NCI-H146 treated with DMSO at 0.1 percent for 48 hours (cell line): ENCODE results near the gene C13orf42.

ENCODE experiments used
- DNase-seq: peaks from one replicate; lab custom pipeline; 2025; ENCODE audit not compliant: unreplicated experiment; lab: John Stamatoyannopoulos, UW

C13orf42 gene

DNA sequence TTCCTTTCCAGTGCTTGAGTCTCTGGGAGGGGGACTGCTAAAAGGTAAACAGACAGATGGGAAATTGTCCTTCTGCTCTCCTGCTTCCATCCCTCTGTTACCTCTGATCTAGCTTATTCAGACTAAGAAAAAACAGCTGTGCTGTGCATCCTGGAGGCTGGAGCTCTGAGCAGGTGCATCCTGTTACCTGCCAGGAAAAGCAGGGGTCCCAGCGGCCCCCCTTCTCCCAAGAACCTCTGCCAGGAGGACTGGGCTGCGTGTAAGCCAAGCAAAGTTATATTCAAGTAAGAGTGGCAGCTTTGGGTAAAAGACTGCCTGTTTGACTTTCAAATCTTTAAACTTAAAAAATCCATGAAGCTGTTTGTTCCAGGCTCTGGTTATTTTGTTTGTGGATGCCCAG, 75.1 kb downstream of the C13orf42 start:
- DNase-seq = peak; percentile 63

DNA sequence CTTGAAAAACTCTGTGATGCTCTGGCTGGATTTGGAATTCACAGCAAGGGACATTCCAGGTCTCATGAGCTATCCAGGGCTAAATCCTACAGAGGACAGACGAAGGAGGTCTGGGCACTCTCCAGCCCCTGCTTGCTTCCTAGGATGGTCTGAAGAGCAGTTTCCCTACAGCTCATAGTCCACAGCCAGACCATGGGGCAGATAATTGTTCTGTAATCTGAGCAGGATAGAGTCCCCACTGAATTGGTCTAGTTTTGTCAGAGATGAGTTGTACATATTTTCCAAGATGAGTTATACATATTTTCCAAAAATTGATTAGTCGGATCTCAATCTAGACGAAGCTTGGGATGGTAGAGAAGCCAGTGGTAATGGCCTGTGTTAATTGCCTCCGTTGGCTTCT, 75.6 kb downstream of the C13orf42 start:
- no peak for DNase-seq

DNA sequence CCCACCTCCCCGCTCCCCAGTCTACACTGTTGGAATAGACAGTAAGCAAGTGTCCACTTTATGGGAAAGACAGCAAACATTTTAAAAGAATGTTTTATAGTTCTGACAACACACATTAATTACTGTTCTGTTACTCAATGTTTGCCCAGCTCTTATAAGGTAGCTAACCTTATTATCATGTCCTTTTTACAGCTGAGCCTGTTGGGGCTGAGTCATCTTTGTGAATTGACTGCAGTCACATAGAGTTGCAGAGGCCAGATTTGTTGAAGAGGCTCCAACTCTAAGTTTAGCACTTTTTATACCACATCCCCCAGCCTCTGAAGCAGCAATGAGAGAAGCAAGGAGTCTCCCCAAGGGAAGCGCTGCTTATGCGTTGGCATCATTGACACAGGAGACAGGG, 76.2 kb downstream of the C13orf42 start:
- peak; percentile 43 for DNase-seq

DNA sequence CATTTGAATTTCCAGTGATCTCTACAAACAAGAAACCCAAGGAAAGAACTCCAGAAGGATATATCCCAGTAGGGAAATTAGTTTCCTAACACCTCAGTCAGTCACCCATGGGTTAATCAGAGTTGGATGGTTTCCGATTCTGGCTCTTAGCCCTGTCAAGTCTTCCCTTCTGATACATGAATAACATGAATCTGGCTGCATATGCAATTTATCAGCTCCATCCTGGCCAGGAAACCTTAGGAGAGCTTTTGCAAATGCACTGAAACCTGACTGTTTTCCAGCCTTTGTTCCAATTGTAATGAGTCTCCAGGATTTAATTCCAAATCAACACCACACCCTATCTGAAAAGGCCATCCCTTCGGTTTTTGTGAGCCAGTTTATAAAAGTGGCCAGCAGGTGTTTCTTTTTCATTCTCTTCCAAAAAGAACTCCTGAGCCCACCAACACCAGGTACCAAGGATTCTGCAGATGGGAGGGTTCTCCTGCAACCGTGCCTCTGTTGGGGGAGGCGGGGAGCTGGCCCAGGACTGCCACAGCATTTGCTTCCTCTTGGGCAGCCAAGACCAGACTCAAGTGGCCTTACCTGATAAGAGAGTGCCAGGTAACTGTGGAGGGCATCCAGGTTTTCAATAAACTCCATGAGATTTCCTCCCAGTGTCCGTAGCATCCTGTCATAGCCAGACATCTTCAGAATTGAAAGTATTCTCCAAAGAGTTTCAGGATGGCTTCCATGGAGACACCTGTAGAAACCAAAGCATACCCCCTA, 77.5 kb downstream of the C13orf42 start:
- no peak for DNase-seq

DNA sequence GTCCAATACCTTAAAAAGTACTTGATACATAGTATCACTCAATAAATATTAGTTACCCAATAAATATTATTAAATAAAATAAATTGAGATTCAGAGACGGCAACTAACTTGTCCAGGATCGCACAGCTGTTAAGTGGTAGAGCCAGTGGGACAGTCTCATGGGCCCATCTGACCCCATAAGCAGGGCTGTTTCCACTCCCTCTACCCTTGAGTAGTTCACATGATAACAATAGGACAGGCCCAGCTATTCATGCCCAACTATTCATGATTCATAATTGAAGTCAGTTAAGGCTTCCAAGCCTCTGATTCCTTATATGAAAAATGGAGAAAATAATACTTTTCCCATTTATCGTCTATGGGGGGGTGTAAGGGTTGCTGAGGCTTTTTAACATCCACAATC, 78.2 kb downstream of the C13orf42 start:
- no peak for DNase-seq
